Progenitor cell of endocrine pancreas (in vitro differentiated cells): ENCODE data around the gene CNPY1. TPM values are rescaled to one million over a fixed set of nuclear protein-coding genes. Genes with fewer than 3 reads are reported as not detected.

Experiments
- DNase-seq: peaks from one replicate; pipeline ENCODE4 v3.0.0; 2021; ENCODE audit warnings: low spot score; ENCODE audit not compliant: unreplicated experiment
- H3K27ac Mint-ChIP-seq: 2 replicates; pipeline ENCODE4 v1.8.0; 2021; ENCODE audit warnings: mild to moderate bottlenecking, moderate library complexity, mixed read lengths
- H3K27me3 Mint-ChIP-seq: 2 replicates; pipeline ENCODE4 v1.8.0; 2021; ENCODE audit warnings: mixed read lengths
- H3K36me3 Mint-ChIP-seq: 2 replicates; pipeline ENCODE4 v1.8.0; 2022; ENCODE audit warnings: mixed read lengths; ENCODE audit not compliant: insufficient read depth
- H3K4me1 Mint-ChIP-seq: 2 replicates; pipeline ENCODE4 v1.8.0; 2021; ENCODE audit warnings: low read depth, mixed read lengths
- H3K4me3 Mint-ChIP-seq: 2 replicates; pipeline ENCODE4 v1.8.0; 2021; ENCODE audit warnings: low read depth, mild to moderate bottlenecking, moderate library complexity, mixed read lengths
- H3K9me3 Mint-ChIP-seq: 2 replicates; pipeline ENCODE4 v1.8.0; 2021; ENCODE audit warnings: low read depth, mixed read lengths
- total RNA-seq: library from RNA; stranded (reverse); gene quantifications from 2 replicates; pipeline ENCODE4 v1.2.1, GENCODE V29; 2021
- TF ChIP-seq, protein P1 (sequence below): fragments of 200-600 bp; sonication (generic); IDR thresholded peaks from one replicate; pipeline ENCODE4 v1.5.0; 2021; ENCODE audit warnings: antibody characterized with exemption, mild to moderate bottlenecking; ENCODE audit not compliant: unreplicated experiment

CNPY1 gene
- total RNA-seq, 1 donor from 2014 or later, result not detected

DNA sequence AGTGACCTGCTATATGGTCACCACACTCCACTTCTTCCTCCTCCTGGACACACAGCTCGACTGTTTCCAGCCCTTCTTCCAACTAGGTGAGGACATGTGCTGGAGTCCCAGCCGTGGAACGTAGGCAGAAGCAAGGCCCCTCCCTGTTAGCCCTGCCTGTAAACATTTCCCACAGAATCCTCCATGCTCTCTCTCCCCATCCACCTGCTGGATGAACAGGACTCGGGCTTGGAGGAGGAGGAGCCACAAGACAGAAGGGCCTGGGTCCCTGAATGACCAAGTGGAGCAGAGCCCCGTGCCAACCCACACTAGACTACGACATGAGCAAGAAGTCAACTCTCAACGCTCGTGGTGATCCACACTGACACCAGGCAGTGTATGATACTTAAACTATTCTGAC, 9.9 kb downstream of the CNPY1 start:
- Mint-ChIP-seq H3K36me3 (no peaks in the 10 kb centered on the region), H3K9me3 (no peaks in the 10 kb centered on the region), H3K27me3 (peaks cover 70% of the 10 kb centered on the region), H3K4me1 (peaks cover 10% of the 10 kb centered on the region), H3K27ac (no peak overlapping the region), H3K4me3 (no peak overlapping the region)
- DNase-seq, result no peak
- TF ChIP-seq, protein P1, sequence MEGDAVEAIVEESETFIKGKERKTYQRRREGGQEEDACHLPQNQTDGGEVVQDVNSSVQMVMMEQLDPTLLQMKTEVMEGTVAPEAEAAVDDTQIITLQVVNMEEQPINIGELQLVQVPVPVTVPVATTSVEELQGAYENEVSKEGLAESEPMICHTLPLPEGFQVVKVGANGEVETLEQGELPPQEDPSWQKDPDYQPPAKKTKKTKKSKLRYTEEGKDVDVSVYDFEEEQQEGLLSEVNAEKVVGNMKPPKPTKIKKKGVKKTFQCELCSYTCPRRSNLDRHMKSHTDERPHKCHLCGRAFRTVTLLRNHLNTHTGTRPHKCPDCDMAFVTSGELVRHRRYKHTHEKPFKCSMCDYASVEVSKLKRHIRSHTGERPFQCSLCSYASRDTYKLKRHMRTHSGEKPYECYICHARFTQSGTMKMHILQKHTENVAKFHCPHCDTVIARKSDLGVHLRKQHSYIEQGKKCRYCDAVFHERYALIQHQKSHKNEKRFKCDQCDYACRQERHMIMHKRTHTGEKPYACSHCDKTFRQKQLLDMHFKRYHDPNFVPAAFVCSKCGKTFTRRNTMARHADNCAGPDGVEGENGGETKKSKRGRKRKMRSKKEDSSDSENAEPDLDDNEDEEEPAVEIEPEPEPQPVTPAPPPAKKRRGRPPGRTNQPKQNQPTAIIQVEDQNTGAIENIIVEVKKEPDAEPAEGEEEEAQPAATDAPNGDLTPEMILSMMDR, result no peak

DNA sequence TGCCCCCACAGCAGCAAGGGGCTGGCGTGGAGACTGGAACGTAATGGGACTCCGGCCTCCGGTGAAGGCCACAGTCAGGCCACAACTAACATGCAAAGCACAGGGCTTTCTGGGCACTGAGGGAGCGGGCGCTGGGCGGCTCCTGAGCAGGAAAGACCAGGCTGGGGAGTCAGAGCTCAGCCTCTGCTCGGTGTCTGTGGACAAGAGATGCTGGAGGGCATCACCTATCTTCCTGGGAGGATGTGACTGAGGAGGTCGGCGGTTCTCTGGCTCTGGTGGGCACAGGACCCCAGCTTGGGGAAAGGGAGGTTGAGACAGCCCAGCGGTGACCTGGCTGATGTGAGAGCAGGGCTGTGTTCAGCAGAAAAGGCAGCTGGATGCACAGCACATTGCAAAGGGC, 11.7 kb downstream of the CNPY1 start:
- TF ChIP-seq, protein P1, result no peak
- Mint-ChIP-seq H3K27me3 (peaks cover 69% of the 10 kb centered on the region), H3K4me1 (peaks cover 10% of the 10 kb centered on the region), H3K4me3 (no peak overlapping the region), H3K27ac (no peak overlapping the region), H3K36me3 (no peaks in the 10 kb centered on the region), H3K9me3 (no peaks in the 10 kb centered on the region)
- no peak for DNase-seq

DNA sequence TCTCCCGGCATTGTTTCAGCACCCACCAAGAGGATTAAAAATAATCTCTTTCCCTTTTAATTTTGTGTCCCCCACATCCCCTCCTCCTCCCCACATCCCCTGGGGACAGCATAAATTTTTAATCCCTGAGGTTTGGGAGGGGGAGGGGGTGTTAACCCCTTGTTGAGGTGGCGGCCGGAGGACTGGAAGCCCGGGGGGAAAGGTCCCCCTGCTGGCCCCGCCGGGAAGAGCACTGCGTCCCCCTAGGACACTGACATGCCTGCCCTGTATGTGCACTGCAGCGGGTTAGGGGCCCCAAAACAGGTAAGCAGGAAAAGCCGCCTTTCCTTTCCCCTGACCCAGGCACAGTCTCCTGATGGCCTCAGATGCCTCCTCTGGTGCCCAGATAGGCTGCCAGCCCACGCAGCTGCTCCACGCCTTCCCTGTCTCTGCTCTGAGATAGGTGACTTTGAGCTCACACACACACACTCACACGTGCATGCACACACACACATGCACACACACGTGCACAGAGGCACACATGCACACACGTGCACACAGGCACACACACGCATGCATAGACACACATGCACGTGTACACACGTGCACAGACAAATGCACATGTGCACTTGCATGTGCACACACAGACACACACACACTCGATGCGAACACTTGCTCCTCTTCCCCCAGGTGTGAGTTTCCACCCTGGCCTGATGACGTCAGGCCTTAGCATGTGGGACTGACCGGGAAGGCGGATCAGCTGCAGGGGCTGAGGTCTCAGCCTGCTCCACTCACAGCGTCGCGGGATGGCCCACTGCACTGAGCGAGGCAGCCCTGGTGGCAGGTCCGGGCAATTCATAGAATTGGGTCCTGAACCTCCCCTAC, 12.3 kb downstream of the CNPY1 start:
- TF ChIP-seq, protein P1, result peak; percentile 70
- Mint-ChIP-seq H3K36me3 (no peaks in the 10 kb centered on the region), H3K27me3 (peaks cover 68% of the 10 kb centered on the region), H3K9me3 (no peaks in the 10 kb centered on the region), H3K4me1 (peaks cover 10% of the 10 kb centered on the region), H3K4me3 (peak overlapping the region; percentile 66), H3K27ac (peak overlapping the region; percentile 81)
- peak; percentile 42 for DNase-seq

DNA sequence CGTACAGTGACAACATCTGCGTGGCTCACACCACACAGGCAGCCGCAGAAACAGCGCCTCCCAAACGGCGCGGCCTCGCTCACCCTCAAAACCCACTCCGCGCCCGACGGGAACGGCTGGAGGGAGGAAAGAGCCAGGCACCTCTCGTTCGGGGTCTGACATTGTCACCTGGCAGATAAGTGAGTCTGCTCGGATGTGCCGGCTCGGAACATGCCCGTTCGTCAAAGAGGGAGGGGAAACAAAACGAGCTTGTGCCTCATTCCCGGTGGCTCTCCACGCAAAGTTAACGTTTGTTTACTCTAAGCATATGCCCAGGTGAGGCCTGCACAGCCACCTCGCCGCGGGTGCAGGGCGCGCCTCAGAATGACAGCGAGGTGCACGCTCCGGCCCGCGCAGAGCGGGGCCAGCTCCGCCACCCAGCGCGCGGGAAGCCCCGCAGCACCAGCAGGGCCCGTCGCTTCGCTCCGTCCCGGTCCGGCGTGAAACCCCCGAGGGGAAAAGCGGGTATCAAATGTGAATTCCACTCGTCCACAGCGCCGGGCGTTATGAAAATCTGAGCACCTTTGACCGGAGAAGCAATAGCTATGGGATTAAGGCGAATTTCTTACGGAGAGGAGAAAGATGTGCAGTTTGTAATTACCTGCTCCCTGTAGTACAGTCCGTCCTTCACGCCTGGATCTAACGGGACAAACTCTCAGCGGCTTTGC, 13.1 kb downstream of the CNPY1 start:
- TF ChIP-seq, protein P1, result no peak
- no peak for DNase-seq
- Mint-ChIP-seq H3K9me3 (no peaks in the 10 kb centered on the region), H3K36me3 (no peaks in the 10 kb centered on the region), H3K4me3 (peak overlapping the region; percentile 66), H3K27ac (peak overlapping the region; percentile 81), H3K4me1 (peaks cover 10% of the 10 kb centered on the region), H3K27me3 (peaks cover 72% of the 10 kb centered on the region)

DNA sequence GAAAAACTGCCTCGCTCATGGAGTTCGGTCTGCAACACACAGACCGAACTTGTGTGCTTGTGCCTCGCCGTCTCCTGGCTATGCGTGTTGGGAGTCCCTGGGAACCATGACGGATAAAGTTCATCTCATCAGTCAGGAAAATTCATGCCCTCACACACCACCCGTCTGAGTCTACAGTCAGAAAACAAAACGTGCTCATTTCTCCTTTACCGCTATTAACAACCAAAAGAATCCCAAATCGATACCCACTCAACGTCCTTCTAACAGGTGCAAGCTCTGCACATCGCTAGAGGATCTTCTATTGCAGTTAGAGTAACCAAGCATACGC, 13.6 kb downstream of the CNPY1 start:
- H3K27me3 Mint-ChIP-seq, result peaks cover 77% of the 10 kb centered on the region
- H3K4me1 Mint-ChIP-seq, result peaks cover 10% of the 10 kb centered on the region
- TF ChIP-seq, protein P1, result no peak
- H3K9me3 Mint-ChIP-seq, result no peaks in the 10 kb centered on the region
- H3K27ac Mint-ChIP-seq, result no peak overlapping the region
- no peaks in the 10 kb centered on the region for H3K36me3 Mint-ChIP-seq
- no peak for DNase-seq
- peak overlapping the region; percentile 31 for H3K4me3 Mint-ChIP-seq
